Measurements from ENCODE around the gene GNG8. TPM values are rescaled to one million over a fixed set of nuclear protein-coding genes. Genes with fewer than 3 reads are reported as not detected.

Gene GNG8
- total and polyA plus RNA-seq, 9 of the 15 experiments (the other 6 are each of a cell fraction or from before 2014, with no cell fraction given) = 1.3 TPM; not detected in 8

- TF ChIP-seq CBFA2T3 (IDR thresholded peaks at IDR 0.05) = peak; percentile 20; the same call in 1 of the 2 replicates
- peak; percentile 19; the same call in 1 of the 2 replicates for TF ChIP-seq PKNOX1 (IDR thresholded peaks at IDR 0.05)
- 0 out of 2 replicates have a peak, but pooled peaks have one; percentile 59 for TF ChIP-seq ZNF609 (CRISPR knock-in tag; IDR thresholded peaks at IDR 0.05; ENCODE audit: borderline replicate concordance)
- TF ChIP-seq HDAC1 (IDR thresholded peaks at IDR 0.05) = 0 out of 4 replicates have a peak, but pooled peaks of 1 of the 2 experiments have one; percentile 31
- TF ChIP-seq RAD51 (IDR thresholded peaks at IDR 0.05; ENCODE audit: borderline replicate concordance, low read depth) = no peak
- peak; percentile 72; the same call in 1 of the 2 replicates for TF ChIP-seq SMARCA5 (IDR thresholded peaks at IDR 0.05)
- no peak for TF ChIP-seq STAT6 (CRISPR knock-in tag; IDR thresholded peaks at IDR 0.05)
- no peak for TF ChIP-seq ZNF197 (CRISPR knock-in tag; IDR thresholded peaks at IDR 0.05; ENCODE audit: low read depth)
- peak; percentile 92 for TF ChIP-seq ZNF263 (CRISPR knock-in tag; IDR thresholded peaks at IDR 0.05; ENCODE audit: borderline replicate concordance)
- TF ChIP-seq PHTF2 (CRISPR knock-in tag; IDR thresholded peaks at IDR 0.05) = no peak
- no peak for TF ChIP-seq ZKSCAN1 (IDR thresholded peaks at IDR 0.05; ENCODE audit: low read depth, low read length)
- TF ChIP-seq PURB (CRISPR knock-in tag; IDR thresholded peaks at IDR 0.05; ENCODE audit: low read depth) = no peak
- TF ChIP-seq FOXP1 (CRISPR knock-in tag; IDR thresholded peaks at IDR 0.05) = 0 out of 2 replicates have a peak, but pooled peaks have one; percentile 17
- peak; percentile 73 for TF ChIP-seq ATF7 (IDR thresholded peaks at IDR 0.05)
- TF ChIP-seq ZNF717 (CRISPR knock-in tag; IDR thresholded peaks at IDR 0.05) = no peak
- no peak for TF ChIP-seq NCOA6 (IDR thresholded peaks at IDR 0.05)
- peak; percentile 42; the same call in 1 of the 2 replicates for TF ChIP-seq CXXC5 (CRISPR knock-in tag; IDR thresholded peaks at IDR 0.05)
- TF ChIP-seq TOE1 (IDR thresholded peaks at IDR 0.05; ENCODE audit: borderline replicate concordance) = peak; percentile 27; the same call in 1 of the 2 replicates
- 0 out of 2 replicates have a peak, but pooled peaks have one; percentile 38 for TF ChIP-seq TOE1 (CRISPR knock-in tag; IDR thresholded peaks at IDR 0.05; ENCODE audit: borderline replicate concordance, low read depth)
These were observed 3.6 kb upstream of the GNG8 start (continued) for GRCh38 chr19:46639358-46640182.

All from K562 (cell line).